Prostate gland (tissue), 2 donors: ENCODE measurements around the gene UVRAG. TPM values are rescaled to one million over a fixed set of nuclear protein-coding genes. Genes with fewer than 3 reads are reported as not detected.

Source experiments
- DNase-seq: peaks from one replicate; pipeline ENCODE4 v3.0.0-alpha.2; 2019; ENCODE audit warnings: low spot score
- H3K27ac ChIP-seq, 2 donors: fragments of 200-600 bp; sonication (generic); 2 replicates each; pipeline ENCODE4 v1.5.1; 2017 to 2019
- H3K27me3 ChIP-seq: fragments of 200-600 bp; sonication (generic); replicated peaks from 2 replicates; pipeline ENCODE4 v1.5.1; 2019; ENCODE audit not compliant: insufficient read depth
- H3K36me3 ChIP-seq, 2 donors: fragments of 200-600 bp; sonication (generic); 1 replicate in 1 of 2; 2 replicates in 1 of 2; pipeline versions ENCODE4 v1.5.1 to v1.8.1; 2017 to 2019
- H3K4me1 ChIP-seq: fragments of 200-600 bp; sonication (generic); replicated peaks from 2 replicates; pipeline ENCODE4 v1.5.1; 2019
- H3K4me3 ChIP-seq, 2 donors: fragments of 200-600 bp; sonication (generic); 2 replicates each; pipeline ENCODE4 v1.5.1; 2017 to 2019
- H3K9me3 ChIP-seq: fragments of 200-600 bp; sonication (generic); 2 replicates; pipeline ENCODE4 v1.5.1; 2017
- CTCF ChIP-seq, 4 experiments: fragments of 200-600 bp in 2 of 4; fragments of 450-650 bp in 2 of 4; sonication (generic) in 2 of 4; IDR thresholded peaks; 1 replicate in 3 of 4; 2 replicates in 1 of 4; pipeline ENCODE4 v1.5.1; 2016 to 2019; ENCODE audit warnings: antibody characterized with exemption in 4 of 4, mild to moderate bottlenecking in 2 of 4, moderate library complexity in 2 of 4
- POLR2A ChIP-seq: fragments of 450-650 bp; IDR thresholded peaks from one replicate; pipeline ENCODE4 v1.6.1; 2016; ENCODE audit warnings: antibody characterized with exemption, mild to moderate bottlenecking
- POLR2AphosphoS5 ChIP-seq: sonication (generic); formaldehyde crosslinking; IDR thresholded peaks from one replicate; pipeline ENCODE4 v1.6.1; 2017; ENCODE audit warnings: antibody characterized with exemption
- WGBS: methylation state at CpG from one replicate; pipeline ENCODE4 v1.1.5; 2018; 5-methylcytosine and 5-hydroxymethylcytosine counted together
- intact Hi-C: fragments of 100-400 bp; cut with DNase I; formaldehyde crosslinking; loops from one replicate; pipeline ENCODE4 v1.14.2; 2022
- total RNA-seq, 2 donors: library from RNA; depleted of rRNA; stranded (reverse); fragments of >200 nt; gene quantifications; one replicate each; pipeline ENCODE4 v1.1.0, GENCODE V29; 2016

UVRAG gene
- total RNA-seq, 2 donors from 2014 or later = 13.9 to 25.2 TPM

GRCh38 chr11:75994616-75995015, 179.6 kb downstream of the UVRAG start:
- no peak overlapping the region for H3K4me3 ChIP-seq
- 74% methylated on average over 3 of the region's 3 CpGs for WGBS
- intact Hi-C loops = no loop called here
- H3K36me3 ChIP-seq = no peaks in the 10 kb centered on the region
- H3K4me1 ChIP-seq = no peaks in the 10 kb centered on the region
- no peaks in the 10 kb centered on the region for H3K27me3 ChIP-seq
- no peaks in the 10 kb centered on the region for H3K9me3 ChIP-seq
- DNase-seq = no peak
- H3K27ac ChIP-seq = no peak overlapping the region
- TF ChIP-seq CTCF (IDR thresholded peaks at IDR 0.05) = no peak
- no peak for TF ChIP-seq POLR2A
- TF ChIP-seq POLR2AphosphoS5 = no peak

DNA sequence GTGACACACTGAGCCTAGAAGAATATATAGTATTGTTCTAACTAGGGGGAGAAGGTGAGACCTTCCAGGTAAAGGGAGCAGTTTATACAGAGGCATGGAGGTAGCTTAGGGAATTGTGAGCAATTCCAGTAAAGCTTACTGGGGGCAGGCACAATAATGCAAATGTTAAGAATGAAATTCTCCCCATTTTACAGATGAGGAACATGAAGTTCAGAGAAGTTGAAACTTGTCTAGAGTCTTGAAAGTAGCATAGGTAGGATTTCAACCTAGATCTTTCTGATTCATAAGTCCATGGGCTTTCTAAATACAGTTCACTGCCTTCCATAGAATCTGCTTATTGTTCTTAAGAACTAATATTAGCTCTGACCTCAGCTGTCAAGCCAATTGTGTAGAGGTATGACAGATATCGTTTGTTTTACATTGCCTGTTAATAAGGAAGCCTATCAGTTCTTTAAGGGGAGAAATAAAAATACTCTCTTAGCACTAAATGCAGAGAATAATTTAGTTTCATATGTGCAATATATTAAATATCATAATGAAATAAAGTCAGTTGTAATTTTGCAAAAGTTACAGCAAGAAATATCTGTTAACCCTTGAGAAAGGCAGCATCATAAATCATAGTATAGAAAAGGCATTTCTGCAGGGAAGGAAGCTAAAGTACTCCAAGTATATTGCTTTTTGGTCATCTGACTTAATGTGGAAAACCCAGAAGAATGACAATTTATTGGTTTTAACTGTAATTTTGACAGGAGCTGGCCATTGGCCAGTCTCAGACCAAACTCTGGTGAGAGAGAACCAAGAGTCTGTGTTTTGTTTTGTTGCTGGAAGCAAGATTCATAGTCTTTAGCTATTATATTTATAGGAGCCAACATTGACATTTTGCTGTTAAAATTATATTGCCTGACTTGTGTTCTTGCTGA, 181.8 kb downstream of the UVRAG start:
- Histone ChIP-seq H3K27ac (no peak overlapping the region), H3K9me3 (no peaks in the 10 kb centered on the region), H3K4me1 (no peaks in the 10 kb centered on the region), H3K4me3 (no peak overlapping the region), H3K27me3 (no peaks in the 10 kb centered on the region), H3K36me3 (no peaks in the 10 kb centered on the region)
- 57% methylated on average over 1 of the region's 1 CpG for WGBS
- no peak for DNase-seq
- intact Hi-C loops = no loop called here
- TF ChIP-seq POLR2A = no peak
- no peak for TF ChIP-seq POLR2AphosphoS5
- TF ChIP-seq CTCF (IDR thresholded peaks at IDR 0.05) = no peak

DNA sequence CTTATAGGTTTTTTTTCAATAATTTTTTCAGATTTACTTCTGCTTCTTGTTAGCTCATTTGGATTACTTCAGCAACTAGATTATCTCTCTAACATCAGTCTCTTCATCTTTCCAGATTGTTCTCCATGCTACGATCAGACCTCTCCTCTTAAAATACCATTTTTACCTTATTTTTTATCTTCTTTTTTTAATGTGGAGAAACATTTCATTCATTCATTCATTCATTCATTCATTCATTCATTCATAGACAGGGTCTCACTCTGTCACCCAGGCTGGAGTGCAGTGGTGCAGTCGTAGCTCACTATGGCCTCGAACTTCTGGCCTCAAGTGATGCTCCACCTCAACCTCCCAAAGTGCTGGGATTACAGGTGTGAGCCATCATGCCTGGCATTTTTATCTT, 189.4 kb downstream of the UVRAG start:
- Histone ChIP-seq H3K27ac (no peak overlapping the region), H3K9me3 (no peaks in the 10 kb centered on the region), H3K27me3 (no peaks in the 10 kb centered on the region), H3K4me1 (no peaks in the 10 kb centered on the region), H3K4me3 (no peak overlapping the region), H3K36me3 (no peaks in the 10 kb centered on the region)
- intact Hi-C loops = no loop called here
- no peak for TF ChIP-seq POLR2A
- no peak for TF ChIP-seq POLR2AphosphoS5
- no peak for TF ChIP-seq CTCF (IDR thresholded peaks at IDR 0.05)
- no peak for DNase-seq
- WGBS = 97% methylated on average over 3 of the region's 3 CpGs

DNA sequence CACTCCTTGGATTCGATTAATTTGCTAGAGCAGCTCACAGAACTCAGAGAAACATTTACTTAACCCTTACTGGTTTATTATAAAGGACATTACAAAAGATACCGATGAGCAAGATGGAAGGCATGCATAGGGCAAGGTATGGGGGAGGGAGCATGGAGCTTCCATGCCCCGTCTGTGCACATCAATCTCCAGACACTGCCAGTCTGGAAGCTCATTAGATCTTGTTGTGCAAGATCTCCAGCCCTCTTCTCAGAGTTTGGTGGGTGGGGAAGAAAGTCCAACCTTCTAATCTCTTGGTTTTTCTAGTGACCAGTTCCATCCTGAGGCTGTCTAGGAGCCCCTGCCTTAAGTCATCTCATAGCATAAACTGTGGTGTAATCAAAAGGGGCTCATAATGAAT, 190.7 kb downstream of the UVRAG start:
- Histone ChIP-seq H3K36me3 (no peaks in the 10 kb centered on the region), H3K4me1 (no peaks in the 10 kb centered on the region), H3K4me3 (no peak overlapping the region), H3K9me3 (no peaks in the 10 kb centered on the region), H3K27ac (no peak overlapping the region), H3K27me3 (no peaks in the 10 kb centered on the region)
- DNase-seq = no peak
- intact Hi-C loops = no loop called here
- 96% methylated on average over 3 of the region's 3 CpGs for WGBS
- TF ChIP-seq POLR2AphosphoS5 (no peak), CTCF (IDR thresholded peaks at IDR 0.05) (no peak), POLR2A (no peak)

DNA sequence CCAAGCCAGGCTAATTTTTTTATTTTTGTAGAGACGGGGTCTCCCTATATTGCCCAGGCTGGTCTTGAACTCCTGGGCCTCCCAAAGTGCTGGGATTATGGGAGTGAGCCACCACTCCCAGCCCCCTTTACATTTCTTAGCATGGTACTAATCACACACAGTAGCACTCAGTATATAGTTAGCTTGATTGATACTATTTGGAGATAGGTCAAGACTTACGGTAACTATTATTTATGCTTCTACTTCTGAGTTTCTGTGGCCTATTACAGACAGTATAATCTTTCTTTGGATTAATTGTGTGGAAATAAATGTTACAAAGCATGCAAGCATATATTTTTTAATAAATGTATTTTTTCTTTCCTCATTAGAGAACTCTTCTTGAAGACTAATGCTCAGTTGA, 192.2 kb downstream of the UVRAG start:
- DNase-seq = no peak
- Histone ChIP-seq H3K27me3 (no peaks in the 10 kb centered on the region), H3K9me3 (no peaks in the 10 kb centered on the region), H3K27ac (no peak overlapping the region), H3K36me3 (no peaks in the 10 kb centered on the region), H3K4me3 (no peak overlapping the region), H3K4me1 (no peaks in the 10 kb centered on the region)
- TF ChIP-seq CTCF (IDR thresholded peaks at IDR 0.05) (no peak), POLR2AphosphoS5 (no peak), POLR2A (no peak)
- intact Hi-C loops = no loop called here
- WGBS = 97% methylated on average over 2 of the region's 2 CpGs
